ENCODE measurements around the gene CCDC192.
"Not testable (repeated sequence)": the region's sequence is repeated elsewhere in the genome, so short reads cannot be mapped to it uniquely, and the experiment has no call there.

CCDC192 gene

GRCh38 chr5:127813633-127814587, 110.7 kb downstream of the CCDC192 start:
- no peak for FAIRE-seq

GRCh38 chr5:127814588-127814973, 111.4 kb downstream of the CCDC192 start:
- no peak for FAIRE-seq

DNA sequence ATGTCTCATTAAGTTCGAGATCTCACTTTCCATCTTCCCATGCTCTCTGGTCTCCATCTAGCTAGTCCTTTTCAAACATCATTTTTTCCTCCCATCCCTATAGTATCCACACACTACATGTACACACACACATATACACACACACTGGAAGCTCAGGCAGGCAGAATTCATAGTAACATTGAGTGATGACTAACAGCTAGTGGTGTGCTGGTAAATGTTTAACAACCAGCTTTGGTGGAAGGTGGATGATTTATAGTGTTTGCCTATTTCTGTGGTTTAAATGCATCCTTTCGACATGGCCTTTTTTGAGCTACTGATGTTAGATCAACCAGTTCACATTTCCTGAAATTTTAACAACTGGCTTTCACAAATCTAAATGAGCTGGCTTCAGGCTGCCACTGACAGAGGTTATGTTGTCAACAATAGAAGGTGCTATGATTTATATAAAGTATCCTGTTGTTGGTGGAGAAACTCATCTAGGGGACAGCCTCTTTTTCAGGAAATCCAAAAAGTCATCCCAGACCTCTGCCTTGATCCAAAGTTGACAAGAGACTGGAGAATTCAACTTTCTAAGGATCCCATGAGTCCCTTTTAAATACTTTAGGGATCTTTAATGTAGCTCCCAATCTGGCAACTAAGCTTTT, 117.8 kb downstream of the CCDC192 start:
- FAIRE-seq = no peak

DNA sequence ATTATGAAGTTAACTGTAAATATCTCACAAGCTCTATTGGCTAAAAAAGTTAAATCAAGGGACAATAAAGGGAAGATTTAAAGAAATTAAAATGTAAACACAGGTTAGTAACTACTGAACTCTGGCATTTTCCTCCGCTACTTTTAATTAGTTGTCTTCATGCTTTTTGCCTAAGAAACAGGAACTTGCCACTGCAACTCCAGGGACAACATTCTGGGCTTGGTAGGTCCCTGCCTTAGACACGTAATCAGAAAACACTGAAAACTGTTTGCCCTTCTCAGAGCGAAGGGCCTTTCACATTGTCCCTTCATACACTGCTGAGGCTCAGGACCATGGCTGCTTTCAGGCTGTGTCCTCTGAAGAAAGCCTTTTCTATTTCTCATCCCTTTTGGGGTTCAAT, 118.7 kb downstream of the CCDC192 start:
- no peak for FAIRE-seq

DNA sequence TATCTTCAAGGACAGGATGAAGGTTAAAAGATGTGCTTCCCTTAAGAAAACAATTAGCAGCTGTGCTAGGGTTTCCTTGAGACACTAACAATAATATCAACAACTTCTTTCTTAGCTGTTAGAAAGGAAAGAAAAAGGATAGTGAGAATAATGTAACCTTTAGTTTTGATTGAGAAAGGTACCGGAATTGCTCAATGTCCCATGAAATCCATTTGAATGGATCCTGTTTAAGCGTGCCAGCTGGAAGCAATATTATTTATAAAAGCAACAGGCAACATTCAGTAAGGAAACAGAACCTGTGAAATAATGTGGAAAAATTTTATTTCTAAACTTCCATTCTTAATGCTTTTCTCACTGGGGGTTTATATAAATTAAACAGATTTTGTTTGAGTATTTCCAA, 120.9 kb downstream of the CCDC192 start:
- FAIRE-seq = no peak

DNA sequence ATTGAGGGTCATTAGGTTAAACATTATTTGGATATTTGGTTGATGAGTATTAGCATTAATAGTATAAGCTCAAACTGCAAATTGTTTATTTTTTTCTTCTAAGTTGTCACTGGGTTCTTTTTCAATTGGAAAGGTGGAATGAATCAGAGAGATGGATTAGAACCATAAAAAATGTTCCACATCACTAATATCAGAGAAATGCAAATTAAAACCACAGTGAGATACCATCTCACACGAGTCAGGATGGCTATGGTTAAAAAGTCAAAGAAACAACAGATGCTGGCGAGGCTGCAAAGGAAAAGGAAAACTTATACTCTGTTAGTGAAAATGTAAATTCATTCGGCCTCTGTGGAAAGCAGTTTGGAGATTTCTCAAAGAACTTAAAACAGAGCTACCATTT, 122.8 kb downstream of the CCDC192 start:
- no peak for FAIRE-seq

DNA sequence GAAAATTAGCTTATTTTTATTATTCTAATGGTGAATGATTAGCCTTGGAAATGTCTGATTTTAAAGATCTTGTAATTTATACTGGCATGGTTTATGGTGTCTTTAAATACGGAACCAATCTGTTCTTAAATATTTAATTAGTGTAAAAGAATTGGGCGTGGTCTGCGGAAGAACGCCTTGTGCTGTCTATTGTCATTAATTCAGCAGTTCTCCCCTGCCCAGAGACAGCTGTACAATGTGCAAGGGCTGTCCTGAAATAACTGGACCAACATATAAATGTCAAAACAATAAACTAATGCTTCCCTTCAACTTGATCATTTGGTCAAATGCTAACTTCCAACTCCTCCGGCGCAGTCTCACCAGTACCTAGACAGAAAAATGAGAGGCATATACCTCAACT, 124.3 kb downstream of the CCDC192 start:
- no peak for FAIRE-seq

DNA sequence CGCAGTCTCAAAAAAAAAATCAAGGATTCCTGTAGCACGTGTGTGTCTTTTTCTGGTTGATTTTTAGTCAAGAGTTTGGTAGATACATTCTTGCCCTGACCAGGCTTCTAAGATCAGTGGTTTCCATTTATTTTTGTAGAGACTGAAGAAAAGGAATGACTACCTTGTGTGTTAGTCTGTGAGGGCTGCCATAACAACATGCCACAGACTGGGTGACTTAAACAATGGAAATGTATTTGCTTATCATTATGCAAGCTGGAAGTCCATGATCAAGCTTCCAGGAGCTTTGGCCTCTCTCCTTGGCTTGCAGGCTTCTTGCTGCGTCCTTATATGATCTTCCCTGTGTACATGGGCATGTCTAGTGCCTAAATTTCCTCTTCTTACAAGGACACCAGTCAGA, 127.0 kb downstream of the CCDC192 start:
- no peak for FAIRE-seq

GRCh38 chr5:127830829-127831598, 127.8 kb downstream of the CCDC192 start:
- no peak for FAIRE-seq

GRCh38 chr5:127832067-127832466, 128.9 kb downstream of the CCDC192 start:
- no peak for FAIRE-seq

DNA sequence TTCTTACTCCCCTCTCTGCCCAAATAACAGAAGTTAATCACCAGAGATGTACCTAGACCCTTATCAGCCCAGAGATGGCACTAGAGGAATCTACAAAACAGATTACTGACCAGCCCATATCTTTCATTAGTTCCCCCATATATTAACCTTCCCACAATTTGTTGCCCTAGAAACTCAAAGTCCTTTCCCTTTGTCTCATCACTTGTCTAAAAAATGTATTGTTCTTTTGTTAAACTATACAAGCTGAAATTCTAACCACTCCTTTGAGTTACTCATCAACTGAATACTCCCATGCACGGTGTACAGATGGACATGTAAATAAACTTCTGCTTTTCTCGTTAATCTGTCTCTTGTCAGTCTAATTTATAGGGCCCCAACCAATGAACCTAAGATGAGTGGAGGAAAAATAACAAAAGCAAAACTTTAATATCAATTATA, 130.9 kb downstream of the CCDC192 start:
- FAIRE-seq = no peak

GRCh38 chr5:127834554-127834953, 131.4 kb downstream of the CCDC192 start:
- FAIRE-seq = no peak

DNA sequence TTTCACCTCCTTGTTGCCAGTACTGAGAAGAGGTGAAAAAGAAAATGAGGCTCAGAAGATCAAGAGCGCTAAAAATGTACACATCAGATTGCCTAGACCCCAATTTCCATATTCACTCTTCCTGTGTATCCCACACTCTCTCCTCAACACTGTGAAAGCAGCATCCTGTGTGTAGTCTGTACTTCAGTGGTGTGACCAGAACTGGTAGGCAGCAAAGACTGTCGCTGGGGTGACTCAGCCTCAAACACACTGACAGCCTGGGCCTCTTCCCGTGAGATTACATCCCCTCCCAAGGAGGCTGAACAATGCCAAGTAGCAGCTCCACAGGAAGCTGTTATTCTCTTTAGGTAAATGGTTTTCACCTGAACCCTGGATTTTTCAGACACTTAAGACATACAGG, 135.5 kb downstream of the CCDC192 start:
- no peak for FAIRE-seq

DNA sequence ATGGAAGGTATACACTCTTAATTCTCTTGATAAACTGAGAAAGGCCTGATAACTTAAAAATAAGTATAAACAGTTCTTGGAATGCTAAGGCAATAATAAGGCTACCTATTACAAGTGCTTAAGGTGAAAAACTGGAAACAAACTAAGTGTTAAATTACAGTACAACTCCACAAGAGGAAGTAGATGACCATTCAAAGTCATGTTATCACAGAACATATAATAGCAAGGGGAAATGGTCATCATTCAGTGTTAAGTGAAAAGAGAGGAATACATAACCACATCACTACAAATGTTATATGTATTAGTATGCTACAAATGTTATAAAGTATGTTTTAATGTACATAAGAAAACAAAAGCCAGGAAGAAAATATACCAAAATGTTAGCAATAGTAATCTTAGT, 135.9 kb downstream of the CCDC192 start:
- no peak for FAIRE-seq

DNA sequence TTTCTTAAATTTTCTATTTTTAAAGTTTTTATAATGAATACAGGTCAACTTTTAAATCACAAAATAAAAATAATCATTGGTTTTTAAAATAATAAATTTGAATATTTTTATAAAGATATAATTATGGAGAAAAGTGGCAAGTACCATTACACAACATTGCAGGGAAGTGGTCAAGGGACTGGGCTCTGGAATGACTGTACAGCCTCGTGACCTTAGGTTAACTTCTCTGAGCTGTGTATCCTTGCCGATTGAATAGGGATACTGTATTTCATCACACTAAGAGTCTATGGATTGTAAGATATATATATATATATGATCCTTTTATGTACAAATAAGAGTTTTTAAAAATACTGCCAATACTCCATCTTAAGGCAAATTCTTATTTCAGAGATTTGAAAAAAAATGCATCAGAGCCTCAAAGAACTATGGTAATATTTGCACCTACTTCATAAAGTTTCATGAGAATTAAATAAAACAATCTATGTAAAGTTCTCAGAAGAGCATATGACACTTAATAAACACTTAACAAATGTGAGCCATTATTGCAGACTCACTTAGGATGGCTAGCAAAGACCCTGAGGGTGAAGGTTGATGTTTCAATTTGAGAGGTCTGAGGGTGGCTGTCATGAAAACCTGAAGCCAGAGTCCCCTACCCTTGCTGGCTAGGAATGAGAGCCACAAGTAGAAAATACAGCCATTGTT, 136.5 kb downstream of the CCDC192 start:
- no peak for FAIRE-seq

GRCh38 chr5:127840198-127840524, 137.0 kb downstream of the CCDC192 start:
- no peak for FAIRE-seq

- no peak for FAIRE-seq
These were observed 137.6 kb downstream of the CCDC192 start for GRCh38 chr5:127840809-127841208.

GRCh38 chr5:127844581-127845021, 141.4 kb downstream of the CCDC192 start:
- FAIRE-seq = no peak

GRCh38 chr5:127846884-127847283, 143.7 kb downstream of the CCDC192 start:
- FAIRE-seq = no peak

GRCh38 chr5:127847641-127848040, 144.4 kb downstream of the CCDC192 start:
- not testable (repeated sequence) for FAIRE-seq

DNA sequence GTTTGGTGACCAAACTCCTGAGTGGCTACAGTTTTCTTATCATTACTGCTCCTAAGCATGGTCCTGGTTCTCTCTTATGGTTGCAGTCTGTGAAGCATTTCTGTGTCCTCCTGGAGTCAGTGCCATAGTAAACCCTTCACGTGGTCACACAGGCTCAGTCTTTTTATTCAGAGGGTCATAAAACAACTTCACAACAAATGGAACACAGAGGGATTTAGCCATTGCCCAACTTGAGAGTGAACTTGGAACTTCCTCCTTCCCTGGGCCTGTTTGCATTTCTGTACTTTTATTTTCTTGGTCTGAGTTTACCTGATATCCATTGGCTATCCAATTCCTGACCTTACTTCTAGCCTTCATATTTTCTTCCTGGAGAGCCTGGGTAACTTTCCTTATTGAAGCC, 144.9 kb downstream of the CCDC192 start:
- FAIRE-seq = no peak

DNA sequence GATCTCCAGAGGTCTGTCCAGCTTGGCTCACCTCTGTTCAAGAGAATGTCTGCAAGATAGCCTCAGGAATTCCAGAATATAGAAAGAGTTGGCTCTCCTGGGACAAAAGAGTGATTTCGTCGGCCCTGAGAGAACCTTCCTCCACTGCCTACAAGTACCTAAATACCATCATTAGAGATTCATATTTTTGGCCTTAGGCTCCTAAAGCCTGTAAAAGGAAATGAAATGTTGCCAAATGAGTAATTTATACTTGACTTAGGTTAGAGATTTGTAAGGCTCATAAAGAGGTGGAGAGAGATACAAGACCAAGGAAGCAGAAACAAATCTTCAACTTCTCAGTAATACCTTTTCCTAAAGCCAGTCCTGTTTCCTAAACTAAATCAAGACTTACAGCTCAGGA, 146.2 kb downstream of the CCDC192 start:
- FAIRE-seq = no peak

DNA sequence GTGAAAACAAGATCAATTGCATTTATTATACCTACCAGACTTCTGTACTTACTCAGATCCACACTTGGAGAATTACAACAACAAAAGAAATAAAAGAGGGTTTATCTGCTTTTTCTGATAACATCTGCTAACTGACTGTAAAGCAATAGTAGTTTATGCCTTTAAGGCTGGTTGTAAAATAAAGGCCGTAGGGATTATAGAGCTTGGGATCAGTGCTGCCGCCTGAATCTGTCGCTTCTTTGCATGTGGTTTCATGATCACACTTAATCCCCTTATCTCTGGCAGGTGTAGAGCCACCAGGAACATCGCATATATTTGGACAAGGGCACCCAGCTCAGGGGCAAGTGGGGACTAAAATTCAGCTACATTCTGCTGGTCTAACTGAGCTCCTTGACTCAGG, 146.7 kb downstream of the CCDC192 start:
- no peak for FAIRE-seq
